ENCODE data around the gene PTK6.

DNA sequence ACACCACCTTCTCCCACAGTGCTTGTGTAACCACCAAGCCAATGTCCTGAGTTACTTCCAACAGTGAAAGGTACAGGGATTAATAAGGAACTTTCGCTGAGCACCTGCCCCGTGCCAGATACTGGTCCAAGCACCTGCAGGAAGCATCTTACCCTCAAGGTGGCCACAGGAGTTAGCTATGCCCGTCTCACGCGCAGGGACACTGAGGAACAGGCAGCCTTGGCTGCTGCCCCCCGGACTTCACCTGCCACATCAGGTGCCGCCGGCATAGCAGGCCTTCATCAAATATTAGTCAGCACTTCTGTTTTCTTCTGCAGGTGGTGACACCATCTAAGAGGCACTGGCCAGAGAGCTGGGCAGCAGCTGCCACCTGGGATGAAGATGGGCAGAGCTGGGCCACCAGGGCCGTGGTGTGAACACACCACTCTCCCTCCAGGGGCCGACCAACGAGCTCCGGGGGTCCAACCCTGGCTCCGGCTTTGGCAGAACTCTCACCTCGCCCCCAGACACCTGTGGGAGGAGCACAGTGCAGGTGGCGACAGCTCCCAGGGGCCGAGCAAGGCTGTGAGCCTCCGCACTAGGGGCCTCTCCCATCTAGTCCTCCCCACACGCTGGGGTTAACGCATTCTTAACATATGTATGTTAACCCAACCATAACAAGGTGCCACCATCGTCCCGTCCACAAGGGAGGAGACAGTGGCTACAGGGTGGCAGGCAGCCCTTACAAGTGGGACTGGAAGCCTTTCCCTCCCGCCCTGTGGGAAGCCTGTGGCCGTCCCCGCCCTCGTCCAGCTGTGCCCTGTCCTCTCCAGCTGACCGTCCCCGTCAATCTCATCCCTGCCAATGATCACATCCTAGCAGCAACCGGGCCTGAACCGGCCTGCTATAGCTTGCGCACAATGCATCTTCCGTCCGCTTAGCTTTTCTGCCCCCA is 19.5 kb downstream of the PTK6 start:
- TF ChIP-seq POLR2AphosphoS5 (IDR thresholded peaks at IDR 0.05; ENCODE audit: borderline replicate concordance, low read depth, low read length), result no peak
- no peak for TF ChIP-seq EZH2 (IDR thresholded peaks at IDR 0.05)
